ENCODE data around the gene PLRG1.

GRCh38 chr4:154490583-154491340 lies 59.4 kb downstream of the PLRG1 start:
- TF ChIP-seq, protein P1, sequence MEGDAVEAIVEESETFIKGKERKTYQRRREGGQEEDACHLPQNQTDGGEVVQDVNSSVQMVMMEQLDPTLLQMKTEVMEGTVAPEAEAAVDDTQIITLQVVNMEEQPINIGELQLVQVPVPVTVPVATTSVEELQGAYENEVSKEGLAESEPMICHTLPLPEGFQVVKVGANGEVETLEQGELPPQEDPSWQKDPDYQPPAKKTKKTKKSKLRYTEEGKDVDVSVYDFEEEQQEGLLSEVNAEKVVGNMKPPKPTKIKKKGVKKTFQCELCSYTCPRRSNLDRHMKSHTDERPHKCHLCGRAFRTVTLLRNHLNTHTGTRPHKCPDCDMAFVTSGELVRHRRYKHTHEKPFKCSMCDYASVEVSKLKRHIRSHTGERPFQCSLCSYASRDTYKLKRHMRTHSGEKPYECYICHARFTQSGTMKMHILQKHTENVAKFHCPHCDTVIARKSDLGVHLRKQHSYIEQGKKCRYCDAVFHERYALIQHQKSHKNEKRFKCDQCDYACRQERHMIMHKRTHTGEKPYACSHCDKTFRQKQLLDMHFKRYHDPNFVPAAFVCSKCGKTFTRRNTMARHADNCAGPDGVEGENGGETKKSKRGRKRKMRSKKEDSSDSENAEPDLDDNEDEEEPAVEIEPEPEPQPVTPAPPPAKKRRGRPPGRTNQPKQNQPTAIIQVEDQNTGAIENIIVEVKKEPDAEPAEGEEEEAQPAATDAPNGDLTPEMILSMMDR (IDR thresholded peaks at IDR 0.05; ENCODE audit: low read length) = no peak
- no peak for TF ChIP-seq EZH2 (IDR thresholded peaks at IDR 0.05; ENCODE audit: borderline replicate concordance, low read length)

Data from OCI-LY1 (cell line).